K562 (cell line): ENCODE data around the gene BEST1. TPM values are rescaled to one million over a fixed set of nuclear protein-coding genes. Genes with fewer than 3 reads are reported as not detected.

Experiments
- BRD9 ChIP-seq: fragments of 450-650 bp; IDR thresholded peaks from 2 replicates; pipeline ENCODE4 v1.6.1; 2018; ENCODE audit warnings: low read depth; ENCODE audit not compliant: partially characterized antibody
- HMGXB4 ChIP-seq: sonication (generic); formaldehyde crosslinking; IDR thresholded peaks from 2 replicates; pipeline ENCODE4 v1.8.1; 2023; ENCODE audit warnings: mild to moderate bottlenecking, missing genetic modification reagents
- KDM1A ChIP-seq, 2 experiments: fragments of 450-650 bp; IDR thresholded peaks; 2 replicates each; pipeline ENCODE4 v1.6.1; 2016; ENCODE audit warnings: mild to moderate bottlenecking in 2 of 2
- MBD2 ChIP-seq: sonication (generic); IDR thresholded peaks from 2 replicates; pipeline ENCODE4 v1.6.1; 2016; ENCODE audit warnings: low read depth, borderline replicate concordance
- NONO ChIP-seq, 2 experiments: fragments of 200-400 bp in 1 of 2; fragments of 450-650 bp in 1 of 2; formaldehyde crosslinking in 1 of 2; IDR thresholded peaks; 2 replicates each; pipeline ENCODE4 v1.6.1; 2017; ENCODE audit warnings: low read depth in 2 of 2, mild to moderate bottlenecking in 2 of 2, moderate library complexity in 2 of 2, low read length in 1 of 2
- POLR2AphosphoS5 ChIP-seq: IDR thresholded peaks from 2 replicates; pipeline ENCODE4 v1.6.1; 2011; ENCODE audit warnings: mild to moderate bottlenecking, low read depth, low read length, moderate library complexity; ENCODE audit not compliant: control insufficient read depth, insufficient read depth
- RNF2 ChIP-seq: sonication (generic); IDR thresholded peaks from 2 replicates; pipeline ENCODE4 v1.6.1; 2016
- SAP30 ChIP-seq: fragments of 200-600 bp; sonication (generic); IDR thresholded peaks from 2 replicates; pipeline ENCODE4 v1.6.1; 2012; ENCODE audit warnings: borderline replicate concordance, low read depth, mild to moderate bottlenecking, moderate library complexity, low read length, control low read depth, inconsistent platforms; ENCODE audit not compliant: insufficient read depth, poor library complexity, severe bottlenecking
- SREBF2 ChIP-seq: sonication (generic); formaldehyde crosslinking; IDR thresholded peaks from 2 replicates; pipeline ENCODE4 v1.4.0; 2020; ENCODE audit warnings: mild to moderate bottlenecking, missing genetic modification reagents
- TARDBP ChIP-seq: fragments of 450-650 bp; IDR thresholded peaks from 2 replicates; pipeline ENCODE4 v1.6.1; 2016
- ZNF232 ChIP-seq: sonication (generic); formaldehyde crosslinking; IDR thresholded peaks from 2 replicates; pipeline ENCODE4 v1.8.0; 2022; ENCODE audit warnings: mild to moderate bottlenecking, missing genetic modification reagents
- ZNF76 ChIP-seq: fragments of 250-450 bp; sonication (Bioruptor Pico); IDR thresholded peaks from 2 replicates; pipeline ENCODE4 v1.4.0; 2020; ENCODE audit warnings: mild to moderate bottlenecking, moderate library complexity, borderline replicate concordance
- polyA plus RNA-seq, 8 experiments: library from polyadenylated mRNA; depleted of rRNA in 4 of 8; stranded (reverse) in 5 of 8; unstranded in 3 of 8; fragments of >200 nt; fragmentation: Nextera tagmentation in 2 of 8; fragmentation: Illumina TruSeq in 1 of 8; extraction: Ambion mirVana in 2 of 8; extraction: Trizol in 1 of 8; gene quantifications; 2 replicates each; pipeline versions ENCODE4 v1.2.1 to v1.2.3, GENCODE V29; 2011 to 2014; ENCODE audit warnings: inconsistent platforms in 1 of 8, missing spikeins in 1 of 8
- total RNA-seq, 7 experiments: library from RNA; depleted of rRNA in 6 of 7; stranded (reverse); fragments of >200 nt in 6 of 7; fragmentation: Illumina TruSeq in 2 of 7; extraction: Trizol in 2 of 7; gene quantifications; 2 replicates each; pipeline versions ENCODE4 v1.2.1 to v1.2.3, GENCODE V29; 2011 to 2021; ENCODE audit warnings: low replicate concordance in 1 of 7
- TF ChIP-seq, protein P1 (sequence below): fragments of 450-650 bp; IDR thresholded peaks from 2 replicates; pipeline ENCODE4 v1.6.1; 2016; ENCODE audit warnings: low read depth
- TF ChIP-seq, protein P2 (sequence below): sonication (generic); formaldehyde crosslinking; IDR thresholded peaks from 2 replicates; pipeline ENCODE4 v1.8.1; 2023; ENCODE audit warnings: mild to moderate bottlenecking, missing genetic modification reagents

BEST1 gene
- total and polyA plus RNA-seq, 9 of the 15 experiments (the other 6 are each of a cell fraction or from before 2014, with no cell fraction given): 0.07 to 1.3 (median 0.40) TPM

DNA sequence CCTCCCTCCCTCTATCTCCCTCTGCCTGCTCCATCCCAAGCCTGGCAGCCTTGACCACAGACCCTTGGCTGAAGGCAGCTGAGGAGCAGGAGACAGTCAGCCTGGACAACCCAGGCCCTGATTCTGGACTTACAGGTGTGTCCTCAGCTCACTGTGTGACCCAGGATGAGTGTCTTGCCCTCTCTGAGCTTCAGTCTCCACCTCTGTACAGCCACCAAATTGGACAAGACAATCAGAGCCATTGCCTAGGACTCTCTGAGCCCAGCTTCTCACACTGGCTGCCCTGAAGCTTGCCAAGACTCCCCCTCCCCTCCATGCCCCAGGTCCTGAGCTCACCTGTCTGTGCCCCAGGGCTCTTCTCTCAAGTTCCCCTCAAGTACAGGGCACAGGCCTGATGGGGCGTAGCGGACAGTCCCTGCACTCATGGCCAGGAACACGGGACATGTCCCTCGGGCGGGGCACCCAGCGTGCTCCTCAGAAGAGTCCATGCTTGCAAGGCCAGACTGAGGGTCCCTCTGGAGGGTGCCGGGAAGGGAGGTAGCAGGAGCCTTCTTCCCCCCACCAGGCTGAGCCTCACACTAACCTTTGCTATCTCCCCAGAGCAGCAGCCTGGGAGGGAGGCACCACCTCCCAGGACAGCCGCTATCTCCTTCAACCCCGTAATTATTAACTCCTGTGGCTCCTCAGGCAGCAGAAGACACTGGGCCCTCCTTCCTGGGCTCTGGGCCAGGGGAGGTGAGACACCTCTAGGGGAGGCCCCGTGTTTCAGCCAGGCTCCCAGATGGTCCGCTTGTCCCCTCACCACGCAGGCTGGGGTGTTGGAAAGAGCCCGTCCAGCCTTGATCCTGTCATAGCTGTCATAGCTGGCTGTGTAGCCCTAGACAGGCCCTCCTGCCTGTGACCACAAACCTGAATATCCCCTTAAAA lies 30.2 kb upstream of the BEST1 start (continued):
- TF ChIP-seq, protein P1, sequence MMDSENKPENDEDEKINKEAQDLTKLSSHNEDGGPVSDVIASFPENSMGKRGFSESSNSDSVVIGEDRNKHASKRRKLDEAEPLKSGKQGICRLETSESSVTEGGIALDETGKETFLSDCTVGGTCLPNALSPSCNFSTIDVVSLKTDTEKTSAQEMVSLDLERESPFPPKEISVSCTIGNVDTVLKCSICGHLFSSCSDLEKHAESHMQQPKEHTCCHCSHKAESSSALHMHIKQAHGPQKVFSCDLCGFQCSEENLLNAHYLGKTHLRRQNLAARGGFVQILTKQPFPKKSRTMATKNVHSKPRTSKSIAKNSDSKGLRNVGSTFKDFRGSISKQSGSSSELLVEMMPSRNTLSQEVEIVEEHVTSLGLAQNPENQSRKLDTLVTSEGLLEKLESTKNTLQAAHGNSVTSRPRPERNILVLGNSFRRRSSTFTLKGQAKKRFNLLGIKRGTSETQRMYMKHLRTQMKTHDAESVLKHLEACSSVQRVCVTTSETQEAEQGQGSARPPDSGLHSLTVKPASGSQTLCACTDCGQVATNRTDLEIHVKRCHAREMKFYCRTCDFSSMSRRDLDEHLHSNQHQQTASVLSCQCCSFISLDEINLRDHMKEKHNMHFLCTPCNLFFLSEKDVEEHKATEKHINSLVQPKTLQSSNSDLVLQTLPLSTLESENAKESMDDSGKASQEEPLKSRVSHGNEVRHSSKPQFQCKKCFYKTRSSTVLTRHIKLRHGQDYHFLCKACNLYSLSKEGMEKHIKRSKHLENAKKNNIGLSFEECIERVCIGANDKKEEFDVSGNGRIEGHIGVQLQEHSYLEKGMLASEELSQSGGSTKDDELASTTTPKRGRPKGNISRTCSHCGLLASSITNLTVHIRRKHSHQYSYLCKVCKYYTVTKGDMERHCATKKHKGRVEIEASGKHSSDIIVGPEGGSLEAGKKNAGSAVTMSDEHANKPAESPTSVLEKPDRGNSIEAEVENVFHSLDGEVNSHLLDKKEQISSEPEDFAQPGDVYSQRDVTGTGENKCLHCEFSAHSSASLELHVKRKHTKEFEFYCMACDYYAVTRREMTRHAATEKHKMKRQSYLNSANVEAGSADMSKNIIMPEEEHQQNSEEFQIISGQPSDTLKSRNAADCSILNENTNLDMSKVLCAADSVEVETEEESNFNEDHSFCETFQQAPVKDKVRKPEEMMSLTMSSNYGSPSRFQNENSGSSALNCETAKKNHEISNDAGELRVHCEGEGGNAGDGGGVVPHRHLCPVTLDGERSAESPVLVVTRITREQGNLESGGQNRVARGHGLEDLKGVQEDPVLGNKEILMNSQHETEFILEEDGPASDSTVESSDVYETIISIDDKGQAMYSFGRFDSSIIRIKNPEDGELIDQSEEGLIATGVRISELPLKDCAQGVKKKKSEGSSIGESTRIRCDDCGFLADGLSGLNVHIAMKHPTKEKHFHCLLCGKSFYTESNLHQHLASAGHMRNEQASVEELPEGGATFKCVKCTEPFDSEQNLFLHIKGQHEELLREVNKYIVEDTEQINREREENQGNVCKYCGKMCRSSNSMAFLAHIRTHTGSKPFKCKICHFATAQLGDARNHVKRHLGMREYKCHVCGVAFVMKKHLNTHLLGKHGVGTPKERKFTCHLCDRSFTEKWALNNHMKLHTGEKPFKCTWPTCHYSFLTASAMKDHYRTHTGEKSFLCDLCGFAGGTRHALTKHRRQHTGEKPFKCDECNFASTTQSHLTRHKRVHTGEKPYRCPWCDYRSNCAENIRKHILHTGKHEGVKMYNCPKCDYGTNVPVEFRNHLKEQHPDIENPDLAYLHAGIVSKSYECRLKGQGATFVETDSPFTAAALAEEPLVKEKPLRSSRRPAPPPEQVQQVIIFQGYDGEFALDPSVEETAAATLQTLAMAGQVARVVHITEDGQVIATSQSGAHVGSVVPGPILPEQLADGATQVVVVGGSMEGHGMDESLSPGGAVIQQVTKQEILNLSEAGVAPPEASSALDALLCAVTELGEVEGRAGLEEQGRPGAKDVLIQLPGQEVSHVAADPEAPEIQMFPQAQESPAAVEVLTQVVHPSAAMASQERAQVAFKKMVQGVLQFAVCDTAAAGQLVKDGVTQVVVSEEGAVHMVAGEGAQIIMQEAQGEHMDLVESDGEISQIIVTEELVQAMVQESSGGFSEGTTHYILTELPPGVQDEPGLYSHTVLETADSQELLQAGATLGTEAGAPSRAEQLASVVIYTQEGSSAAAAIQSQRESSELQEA: peak; percentile 45; the same call in 1 of the 2 replicates
- TF ChIP-seq HMGXB4 (CRISPR knock-in tag) (peak; percentile 67; the same call in 1 of the 2 replicates), SREBF2 (CRISPR knock-in tag) (no peak), KDM1A (IDR thresholded peaks at IDR 0.05) (peak; percentile 88 to 95), NONO (IDR thresholded peaks at IDR 0.05; ENCODE audit: low read depth in 2 of 2, low read length in 1 of 2) (peak in 1 of 2 experiments; percentile 81; a peak in 1 of 4 replicates), SAP30 (peak; percentile 54), RNF2 (peak; percentile 87), BRD9 (peak; percentile 62), MBD2 (peak; percentile 78; the same call in 1 of the 2 replicates), POLR2AphosphoS5 (peak; percentile 95), ZNF232 (CRISPR knock-in tag) (no peak), TARDBP (peak; percentile 47; the same call in 1 of the 2 replicates), ZNF76 (no peak)
- TF ChIP-seq, protein P2, sequence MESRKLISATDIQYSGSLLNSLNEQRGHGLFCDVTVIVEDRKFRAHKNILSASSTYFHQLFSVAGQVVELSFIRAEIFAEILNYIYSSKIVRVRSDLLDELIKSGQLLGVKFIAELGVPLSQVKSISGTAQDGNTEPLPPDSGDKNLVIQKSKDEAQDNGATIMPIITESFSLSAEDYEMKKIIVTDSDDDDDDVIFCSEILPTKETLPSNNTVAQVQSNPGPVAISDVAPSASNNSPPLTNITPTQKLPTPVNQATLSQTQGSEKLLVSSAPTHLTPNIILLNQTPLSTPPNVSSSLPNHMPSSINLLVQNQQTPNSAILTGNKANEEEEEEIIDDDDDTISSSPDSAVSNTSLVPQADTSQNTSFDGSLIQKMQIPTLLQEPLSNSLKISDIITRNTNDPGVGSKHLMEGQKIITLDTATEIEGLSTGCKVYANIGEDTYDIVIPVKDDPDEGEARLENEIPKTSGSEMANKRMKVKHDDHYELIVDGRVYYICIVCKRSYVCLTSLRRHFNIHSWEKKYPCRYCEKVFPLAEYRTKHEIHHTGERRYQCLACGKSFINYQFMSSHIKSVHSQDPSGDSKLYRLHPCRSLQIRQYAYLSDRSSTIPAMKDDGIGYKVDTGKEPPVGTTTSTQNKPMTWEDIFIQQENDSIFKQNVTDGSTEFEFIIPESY: 0 out of 2 replicates have a peak, but pooled peaks have one; percentile 29
